HG03442 (cell line): ENCODE data around the gene RPLP2.

ENCODE experiments used
- ATAC-seq: cut with Tn5 transposase; IDR thresholded peaks from one replicate; pipeline ENCODE4 v1.9.1; 2021; ENCODE audit warnings: mild to moderate bottlenecking, moderate library complexity; ENCODE audit not compliant: unreplicated experiment

Gene RPLP2

DNA sequence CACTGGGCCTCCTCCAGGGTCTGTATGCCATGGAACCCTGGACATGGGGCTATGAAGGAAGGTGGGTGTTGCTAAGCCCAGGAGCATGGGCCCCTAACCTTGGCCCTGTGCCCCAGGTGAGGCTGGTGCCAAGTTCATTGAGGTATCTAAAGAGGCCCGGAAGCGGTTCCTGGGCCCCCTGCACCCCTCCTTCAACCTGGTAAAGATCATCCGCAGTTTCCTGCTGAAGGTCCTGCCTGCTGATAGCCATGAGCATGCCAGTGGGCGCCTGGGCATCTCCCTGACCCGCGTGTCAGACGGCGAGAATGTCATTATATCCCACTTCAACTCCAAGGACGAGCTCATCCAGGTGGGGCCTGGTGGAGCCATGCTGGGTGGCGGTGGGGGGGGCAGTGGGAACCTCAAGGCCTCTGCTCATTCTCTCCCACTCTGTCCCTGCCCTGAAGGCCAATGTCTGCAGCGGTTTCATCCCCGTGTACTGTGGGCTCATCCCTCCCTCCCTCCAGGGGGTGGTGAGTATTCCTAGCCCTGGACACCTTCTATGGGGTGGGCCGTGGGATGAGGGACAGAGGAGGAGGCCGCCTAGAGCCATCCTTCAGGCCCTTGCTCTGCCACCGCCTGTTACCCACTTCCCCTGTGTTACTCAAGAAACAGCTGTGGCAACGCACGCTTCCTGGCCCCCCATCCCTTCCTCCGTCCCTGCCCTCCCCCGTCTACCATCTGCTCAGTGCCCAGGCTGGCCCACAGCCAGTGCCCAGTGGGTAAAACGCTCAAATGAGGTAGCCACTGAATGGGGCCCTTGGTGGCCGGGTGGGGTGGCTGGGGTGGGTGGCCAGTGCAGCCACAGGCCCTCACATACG, 12.0 kb downstream of the RPLP2 start:
- ATAC-seq, result no peak

DNA sequence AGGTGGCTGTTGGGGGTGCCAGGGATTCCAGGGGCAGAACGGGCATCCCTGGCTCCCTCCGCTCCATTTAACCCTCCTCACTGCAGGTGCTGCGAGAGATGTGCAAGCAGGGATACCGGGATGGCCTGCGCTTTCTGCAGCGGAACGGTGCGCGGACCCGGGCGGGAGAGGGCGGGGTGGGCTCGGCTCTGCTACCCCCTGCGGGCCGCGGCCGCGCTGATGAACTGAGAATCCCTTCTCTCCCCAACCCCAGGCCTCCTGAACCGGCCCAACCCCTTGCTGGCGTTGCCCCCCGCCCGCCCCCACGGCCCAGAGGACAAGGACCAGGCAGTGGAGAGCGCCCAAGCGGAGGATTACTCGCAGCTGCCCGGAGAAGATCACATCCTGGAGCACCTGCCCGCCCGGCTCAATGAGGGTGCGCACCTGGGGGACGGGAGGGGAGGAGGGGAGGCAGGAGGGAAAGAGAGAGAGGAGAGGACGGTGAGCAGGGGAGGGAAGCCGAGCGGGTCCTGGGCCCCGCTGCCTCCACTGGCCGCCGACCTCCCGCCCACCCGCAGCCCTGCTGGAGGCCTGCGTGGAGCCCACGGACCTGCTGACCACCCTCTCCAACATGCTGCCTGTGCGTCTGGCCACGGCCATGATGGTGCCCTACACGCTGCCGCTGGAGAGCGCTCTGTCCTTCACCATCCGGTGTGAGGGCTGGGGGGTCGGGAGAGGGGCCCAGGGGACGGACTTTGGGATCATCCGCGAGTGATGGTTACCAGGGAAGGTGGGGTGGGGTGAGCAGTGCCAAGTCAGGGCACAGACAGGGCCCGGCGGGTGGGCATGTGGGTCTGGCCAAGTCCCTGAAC, 13.9 kb downstream of the RPLP2 start:
- no peak for ATAC-seq

DNA sequence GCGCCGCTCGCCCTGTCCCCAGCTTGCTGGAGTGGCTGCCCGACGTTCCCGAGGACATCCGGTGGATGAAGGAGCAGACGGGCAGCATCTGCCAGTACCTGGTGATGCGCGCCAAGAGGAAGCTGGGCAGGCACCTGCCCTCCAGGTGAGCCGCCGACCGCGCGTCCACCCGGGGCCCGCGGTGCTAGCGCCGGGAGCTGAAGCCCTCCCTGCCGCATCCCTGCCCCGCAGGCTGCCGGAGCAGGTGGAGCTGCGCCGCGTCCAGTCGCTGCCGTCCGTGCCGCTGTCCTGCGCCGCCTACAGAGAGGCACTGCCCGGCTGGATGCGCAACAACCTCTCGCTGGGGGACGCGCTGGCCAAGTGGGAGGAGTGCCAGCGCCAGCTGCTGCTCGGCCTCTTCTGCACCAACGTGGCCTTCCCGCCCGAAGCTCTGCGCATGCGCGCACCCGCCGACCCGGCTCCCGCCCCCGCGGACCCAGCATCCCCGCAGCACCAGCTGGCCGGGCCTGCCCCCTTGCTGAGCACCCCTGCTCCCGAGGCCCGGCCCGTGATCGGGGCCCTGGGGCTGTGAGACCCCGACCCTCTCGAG, 14.6 kb downstream of the RPLP2 start:
- ATAC-seq, result no peak

DNA sequence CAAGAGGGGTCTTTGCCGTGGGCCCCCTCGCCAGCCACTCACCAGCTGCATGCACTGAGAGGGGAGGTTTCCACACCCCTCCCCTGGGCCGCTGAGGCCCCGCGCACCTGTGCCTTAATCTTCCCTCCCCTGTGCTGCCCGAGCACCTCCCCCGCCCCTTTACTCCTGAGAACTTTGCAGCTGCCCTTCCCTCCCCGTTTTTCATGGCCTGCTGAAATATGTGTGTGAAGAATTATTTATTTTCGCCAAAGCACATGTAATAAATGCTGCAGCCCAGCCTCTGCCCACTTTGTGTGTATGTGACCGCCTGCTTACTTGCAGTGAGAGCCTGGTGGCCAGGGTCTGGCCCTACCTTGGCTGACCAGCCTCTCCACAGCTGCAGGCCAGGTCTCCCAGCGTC, 15.2 kb downstream of the RPLP2 start:
- ATAC-seq, result no peak

DNA sequence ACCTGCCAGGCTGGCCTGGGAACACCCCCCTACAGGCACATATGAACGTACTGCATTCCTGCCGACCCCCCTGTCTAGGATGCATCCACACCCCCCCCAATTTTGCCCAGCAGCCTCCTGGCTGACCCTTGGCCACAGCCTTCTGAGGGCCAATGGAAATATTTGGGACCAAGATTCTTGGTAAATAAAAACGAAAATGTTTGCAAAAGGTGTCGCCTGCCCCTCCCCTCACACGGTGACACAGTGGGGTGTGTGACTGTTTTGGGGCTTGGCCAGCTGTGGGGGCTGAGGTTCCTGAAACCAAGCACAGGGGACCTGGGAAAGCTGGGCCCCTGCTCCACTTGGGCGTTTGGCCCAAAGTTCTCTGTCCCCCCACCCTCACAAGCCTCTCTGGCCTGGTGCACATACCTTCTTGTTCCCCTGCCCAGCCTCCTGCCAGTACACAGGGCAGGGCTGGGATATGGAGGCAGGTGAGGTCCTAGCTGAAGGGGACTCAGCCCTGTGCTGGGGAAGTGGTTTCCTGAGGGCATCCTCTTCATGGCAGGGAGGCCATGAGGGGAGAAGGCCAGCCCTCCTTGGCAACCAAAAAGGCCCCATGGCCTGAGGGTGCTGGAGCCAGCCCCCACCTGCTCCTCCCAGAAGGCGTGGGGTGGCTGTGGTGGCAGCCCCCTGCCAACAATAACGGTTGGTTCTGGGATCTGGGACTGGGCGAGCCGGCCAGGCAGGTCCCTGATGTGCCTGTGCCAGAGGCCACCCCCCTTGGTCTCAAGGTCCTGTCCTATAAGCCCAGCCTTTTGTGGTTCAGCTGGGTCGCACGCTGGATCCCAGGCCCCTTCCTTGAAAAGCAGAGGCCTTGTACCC, 15.8 kb downstream of the RPLP2 start:
- no peak for ATAC-seq

DNA sequence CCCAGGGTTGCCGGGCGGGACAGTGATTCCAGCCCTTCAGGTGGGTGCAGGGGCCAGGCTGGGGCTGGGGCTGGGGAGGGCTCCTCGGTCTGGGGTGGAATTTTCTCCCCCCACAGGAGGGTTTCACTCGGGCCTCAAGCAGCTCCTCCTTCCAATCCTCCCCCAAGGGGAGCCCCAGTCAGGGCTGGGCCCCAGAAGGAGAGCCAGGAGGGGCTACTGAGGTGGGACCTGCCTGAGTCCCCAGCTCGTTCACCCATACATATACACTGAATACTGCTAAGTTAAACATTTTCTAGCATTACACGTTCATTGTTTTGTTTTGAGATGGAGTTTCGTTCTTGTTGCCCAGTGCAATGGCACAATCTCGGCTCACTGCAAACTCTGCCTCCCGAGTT, 16.5 kb downstream of the RPLP2 start:
- ATAC-seq, result no peak

DNA sequence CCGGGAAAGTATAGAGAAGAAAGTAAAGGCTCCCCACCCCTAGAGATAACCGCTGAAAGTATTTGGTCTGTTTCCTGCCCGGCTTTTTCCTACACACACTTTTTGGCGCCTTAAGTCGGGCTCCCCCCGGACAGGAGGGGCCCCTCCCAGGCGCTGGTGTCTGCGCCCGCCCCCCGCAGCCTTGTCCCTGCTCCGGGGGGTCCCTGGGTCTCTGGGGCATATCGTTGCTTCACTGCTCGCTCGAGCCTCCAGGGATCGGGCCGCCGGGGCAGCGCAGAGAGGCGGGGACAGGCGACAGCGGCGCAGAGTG, 17.0 kb downstream of the RPLP2 start:
- no peak for ATAC-seq

DNA sequence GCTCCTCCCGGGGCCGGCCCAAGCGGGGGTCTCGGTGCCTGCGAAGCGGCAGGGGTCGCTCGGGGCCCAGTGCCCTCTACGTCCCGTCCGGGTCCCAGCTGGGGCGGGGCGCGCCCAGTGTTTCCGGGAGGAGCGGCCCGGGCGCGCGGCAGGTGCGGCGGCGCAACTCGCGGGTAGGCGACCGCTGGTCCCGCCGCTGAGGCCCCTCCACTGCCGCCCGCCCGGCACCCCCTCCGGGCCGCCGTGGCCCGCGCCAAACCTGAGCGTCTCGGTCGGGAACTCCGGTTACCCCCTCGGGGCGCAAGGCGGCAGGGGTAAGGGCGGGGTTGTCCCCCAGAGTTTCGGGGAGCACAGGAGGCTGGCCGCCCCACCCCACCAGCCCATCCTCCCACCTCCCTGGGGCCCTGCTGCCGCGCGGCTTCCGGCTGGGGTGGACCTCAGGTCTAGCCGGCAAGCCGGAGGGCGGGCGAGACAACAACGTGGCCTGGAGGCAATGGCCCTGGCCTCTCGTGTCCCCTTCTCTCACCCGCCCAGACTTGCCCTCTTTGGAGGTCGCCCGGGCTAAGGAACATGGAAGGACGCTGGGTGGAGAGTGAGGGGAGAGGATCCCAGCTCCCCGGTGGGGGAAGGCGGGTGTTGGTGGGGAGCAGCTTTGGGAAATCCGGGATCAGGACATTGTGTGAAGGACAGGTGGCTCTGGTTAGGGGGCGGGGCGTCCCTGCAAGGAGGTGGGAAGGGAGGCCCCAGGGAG, 17.6 kb downstream of the RPLP2 start:
- ATAC-seq, result no peak

DNA sequence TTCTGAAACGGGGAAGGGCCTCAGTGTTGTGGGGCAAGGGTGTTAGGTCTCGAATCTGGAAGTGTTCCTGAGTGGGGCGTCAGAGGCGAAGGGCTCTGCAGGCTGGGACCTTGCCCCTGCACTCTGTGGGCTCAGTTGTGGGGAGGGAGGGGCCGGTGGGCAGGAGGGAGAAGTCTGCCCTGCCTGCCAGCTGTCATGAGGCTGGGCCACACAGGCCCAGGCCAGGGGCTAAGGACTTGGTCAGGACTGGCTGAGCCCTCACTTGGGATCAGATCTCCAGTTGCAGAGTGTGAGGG, 18.1 kb downstream of the RPLP2 start, which contains the start of gene CRACR2B:
CRACR2B (plus strand) TSS at position 23 of the 296 bp plus-strand sequence. CDS start 689 bp downstream, outside the sequence.
- no peak for ATAC-seq

DNA sequence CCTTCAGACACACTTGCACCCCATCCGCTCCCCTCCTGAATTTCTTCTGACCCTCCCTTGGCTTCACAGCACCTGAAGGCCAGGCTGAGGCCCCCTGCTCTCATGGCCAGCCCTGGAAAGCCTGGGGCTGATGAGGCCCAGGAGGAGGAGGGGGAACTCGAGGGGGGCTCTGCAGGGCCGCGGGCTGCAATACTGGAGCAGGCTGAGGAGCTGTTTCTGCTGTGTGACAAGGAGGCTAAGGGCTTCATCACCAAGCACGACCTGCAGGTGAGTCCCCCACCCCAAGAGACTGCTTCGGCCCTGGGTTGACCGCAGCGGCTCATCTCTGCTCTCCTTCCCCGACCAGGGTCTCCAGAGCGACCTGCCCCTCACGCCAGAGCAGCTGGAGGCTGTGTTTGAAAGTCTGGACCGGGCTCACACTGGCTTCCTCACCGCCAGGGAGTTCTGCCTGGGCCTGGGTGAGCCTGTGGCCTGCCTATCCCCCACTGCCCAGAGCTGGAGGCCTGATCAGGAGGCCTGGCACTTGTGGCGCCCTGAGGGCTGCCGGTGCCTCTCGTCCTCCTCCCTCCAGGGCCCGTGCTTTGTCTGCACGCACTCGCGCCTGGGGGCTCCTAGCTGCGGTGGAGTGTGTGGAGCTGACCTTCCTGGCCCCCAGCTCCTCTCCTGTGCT, 18.9 kb downstream of the RPLP2 start:
- ATAC-seq, result no peak

DNA sequence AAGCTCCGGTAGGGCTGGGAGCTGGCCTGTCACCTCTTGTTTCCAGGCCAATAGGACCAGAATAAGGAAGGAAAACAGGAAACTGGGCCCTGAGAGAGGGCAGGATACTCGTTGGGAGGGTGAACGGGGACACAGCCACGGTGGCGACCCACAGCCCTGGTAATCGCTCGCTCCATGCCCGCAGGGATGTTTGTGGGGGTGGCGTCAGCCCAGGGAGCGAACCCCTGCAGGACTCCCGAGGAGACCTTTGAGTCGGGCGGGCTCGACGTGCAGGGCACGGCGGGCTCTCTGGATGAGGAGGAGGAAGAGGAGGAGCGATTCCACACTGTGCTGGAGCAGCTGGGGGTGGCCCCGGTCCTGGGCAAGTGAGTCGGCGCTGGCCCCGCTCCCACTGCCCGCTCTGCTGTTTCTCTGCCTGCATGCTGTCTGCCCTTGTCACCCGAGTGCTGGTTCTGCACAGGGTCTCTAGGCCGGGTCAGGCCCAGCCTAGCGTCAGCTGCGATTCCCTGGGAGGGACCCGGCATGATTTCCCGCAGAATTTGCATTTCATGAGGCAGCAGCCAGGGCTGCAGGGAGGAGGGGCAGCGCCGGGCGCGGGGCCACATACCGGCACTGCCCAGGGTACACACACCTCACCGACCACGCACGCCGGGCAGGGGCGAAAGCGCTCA, 19.5 kb downstream of the RPLP2 start:
- ATAC-seq, result no peak

DNA sequence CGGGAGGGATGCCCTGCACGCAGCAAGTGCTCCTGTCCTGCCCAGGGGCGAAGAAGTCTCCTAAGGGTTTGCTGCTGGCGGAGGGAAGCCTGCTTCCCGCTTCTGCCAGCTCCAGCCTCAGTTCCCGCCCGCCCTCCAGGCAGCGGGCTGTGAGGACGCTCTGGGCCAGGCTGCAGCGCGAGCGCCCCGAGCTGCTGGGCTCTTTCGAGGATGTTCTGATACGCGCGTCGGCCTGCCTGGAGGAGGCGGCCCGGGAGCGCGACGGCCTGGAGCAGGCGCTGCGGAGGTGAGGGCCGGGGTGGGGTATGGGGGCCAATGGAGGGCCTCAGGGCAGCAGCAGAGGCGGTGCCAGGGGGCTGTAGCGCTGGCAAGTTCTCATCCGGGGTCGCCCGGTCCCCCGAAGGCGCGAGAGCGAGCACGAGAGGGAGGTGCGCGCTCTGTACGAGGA, 20.1 kb downstream of the RPLP2 start:
- no peak for ATAC-seq

DNA sequence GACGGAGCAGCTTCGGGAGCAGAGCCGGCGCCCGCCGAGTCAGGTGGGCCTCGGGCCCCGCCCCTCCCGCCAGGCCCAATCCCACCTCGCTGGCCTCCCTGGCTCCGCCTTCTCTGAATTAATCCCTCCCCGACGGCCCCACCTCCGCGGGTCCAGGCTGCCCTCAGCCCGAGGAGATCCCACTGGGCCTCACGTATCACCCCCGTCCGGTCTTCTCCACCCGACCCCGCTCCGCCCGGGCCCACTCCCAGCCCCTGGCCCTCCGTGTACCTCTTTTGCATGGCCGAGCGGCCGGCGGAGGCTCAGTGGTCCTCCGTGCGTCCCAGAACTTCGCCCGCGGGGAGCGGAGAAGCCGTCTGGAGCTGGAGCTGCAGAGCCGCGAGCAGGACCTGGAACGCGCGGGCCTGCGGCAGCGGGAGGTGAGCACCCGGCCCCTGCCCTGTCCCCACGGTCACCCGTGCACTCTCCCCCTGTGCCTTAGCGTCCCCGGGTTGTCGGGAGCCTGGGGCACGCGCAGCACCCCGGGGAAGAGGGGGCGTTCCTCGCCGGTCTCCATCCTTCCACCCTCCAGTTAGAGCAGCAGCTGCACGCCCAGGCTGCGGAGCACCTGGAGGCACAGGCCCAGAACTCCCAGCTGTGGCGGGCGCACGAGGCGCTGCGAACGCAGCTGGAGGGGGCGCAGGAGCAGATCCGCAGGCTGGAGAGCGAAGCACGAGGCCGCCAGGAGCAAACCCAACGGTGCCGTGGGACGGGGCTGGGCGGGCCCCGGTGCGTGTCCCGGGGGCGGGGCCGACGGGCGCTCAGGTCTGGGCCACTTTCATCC, 20.7 kb downstream of the RPLP2 start:
- no peak for ATAC-seq

DNA sequence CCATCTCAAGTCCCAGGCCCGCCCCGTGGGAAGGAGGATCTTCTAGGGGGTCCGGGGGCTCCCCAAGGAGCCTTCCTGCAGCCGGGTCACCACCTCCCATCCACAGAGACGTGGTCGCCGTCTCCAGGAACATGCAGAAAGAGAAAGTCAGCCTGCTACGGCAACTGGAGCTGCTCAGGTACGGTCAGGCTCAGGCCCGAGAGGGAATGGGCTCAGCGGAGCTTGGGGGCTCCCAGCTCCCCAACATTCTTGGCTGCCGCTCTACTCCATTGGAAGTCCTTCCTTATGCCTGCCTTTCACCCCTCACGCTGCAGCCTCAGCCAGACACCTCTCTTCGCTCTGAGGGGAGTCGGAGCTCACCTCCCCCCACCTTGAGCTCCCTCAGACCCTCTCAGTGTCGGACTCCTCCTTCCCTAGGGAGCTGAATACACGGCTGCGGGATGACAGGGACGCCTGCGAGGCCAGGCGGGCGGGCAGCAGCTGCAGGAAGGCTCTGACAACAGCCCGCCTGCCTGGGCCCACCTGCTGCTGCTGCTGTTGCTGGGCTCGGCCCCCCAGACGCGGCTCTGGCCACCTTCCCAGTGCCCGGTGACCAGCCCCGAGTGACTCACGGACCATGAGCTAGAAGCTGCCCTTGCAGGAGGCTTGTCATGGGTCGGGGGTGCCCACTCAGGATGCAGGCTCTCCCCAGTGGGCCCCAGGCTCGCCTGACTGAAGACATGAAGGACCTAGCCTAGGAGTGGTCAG, 21.5 kb downstream of the RPLP2 start:
- no peak for ATAC-seq

DNA sequence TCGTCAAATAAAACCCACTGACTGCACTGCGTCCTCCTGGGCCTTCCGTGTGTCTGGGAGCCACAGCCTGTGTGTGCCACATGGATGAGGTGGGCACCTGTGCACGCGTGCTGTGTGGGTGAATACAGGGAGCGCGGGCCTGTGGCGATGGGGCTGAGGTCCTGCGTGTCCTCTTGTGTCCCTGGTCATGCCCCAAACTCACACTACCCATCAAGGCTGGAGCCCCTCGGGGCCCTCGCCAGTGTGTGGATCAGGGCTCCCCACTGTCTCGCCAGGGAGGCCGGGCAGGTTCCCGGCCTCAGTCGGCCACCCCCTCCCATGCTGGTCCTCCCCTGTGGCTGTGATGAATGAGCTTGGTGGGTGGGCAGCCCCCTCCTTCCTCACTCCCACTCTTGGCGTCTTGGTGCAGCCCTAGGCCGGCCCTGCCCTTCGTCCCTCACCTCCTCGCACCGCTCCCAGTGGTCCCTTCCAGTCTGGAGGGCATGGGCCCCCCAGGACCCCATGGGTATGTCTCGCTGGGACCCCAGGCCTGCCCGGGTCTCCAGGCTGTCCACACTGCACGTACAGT, 22.3 kb downstream of the RPLP2 start:
- ATAC-seq, result no peak

DNA sequence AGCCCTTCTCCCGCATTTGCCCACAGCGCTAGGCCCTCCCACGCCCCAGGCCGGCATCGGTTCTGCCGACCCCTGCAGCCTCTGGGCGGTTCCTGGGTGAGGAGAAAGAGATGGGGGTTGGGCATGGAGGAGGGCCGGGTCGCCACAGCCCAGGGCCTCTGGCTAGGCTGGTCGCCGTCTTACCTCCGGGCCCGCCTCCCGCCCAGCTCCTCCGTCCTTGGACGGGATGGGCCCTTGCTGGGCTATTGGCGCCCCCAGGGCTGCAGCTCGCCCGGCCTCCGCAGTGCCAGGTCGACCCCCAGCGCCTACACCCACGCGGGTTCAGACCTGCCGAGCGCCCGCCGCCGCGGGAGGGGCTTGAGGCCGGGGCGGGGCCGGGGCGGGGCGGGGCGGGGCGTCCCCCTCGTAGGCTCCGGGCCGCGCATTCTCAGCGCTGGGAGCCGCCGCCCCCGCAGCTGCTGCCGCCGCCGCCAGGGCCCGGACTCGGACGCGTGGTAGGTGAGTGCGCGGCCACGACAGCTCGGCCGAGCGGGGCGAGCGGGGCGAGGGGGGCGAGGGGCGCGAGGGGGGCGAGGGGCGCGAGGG, 22.9 kb downstream of the RPLP2 start, which contains the start of gene CD151:
CD151 (plus strand) TSS at position 424 of the 585 bp plus-strand sequence. CDS start 3,118 bp downstream, outside the sequence.
- peak; percentile 37 for ATAC-seq
